ENCODE data around the gene LRP1-AS. TPM values are rescaled to one million over a fixed set of nuclear protein-coding genes. Genes with fewer than 3 reads are reported as not detected.

LRP1-AS gene
- total RNA-seq, 1 experiment from 2014 or later = not detected

- Histone ChIP-seq H3K9ac (ENCODE audit: low read length) (no peak overlapping the region; the same call in 1 of the 2 replicates), H3K36me3 (ENCODE audit: low read depth, low read length) (no peaks in the 10 kb centered on the region), H3K9me2 (replicated peaks; ENCODE audit: low read length) (no peaks in the 10 kb centered on the region), H3K27ac (ENCODE audit: low read length) (no peak overlapping the region), H3K4me3 (ENCODE audit: low read length) (peak overlapping the region; percentile 94), H3K4me1 (ENCODE audit: insufficient read depth, low read length) (peaks cover 18% of the 10 kb centered on the region; the same call in 1 of the 2 replicates), H3K4me2 (ENCODE audit: low read length) (peak overlapping the region; percentile 99), H3K9me3 (ENCODE audit: low read length) (no peaks in the 10 kb centered on the region), H4K20me1 (ENCODE audit: low read length) (no peaks in the 10 kb centered on the region), H2AFZ (ENCODE audit: low read length) (peak overlapping the region; percentile 61), H3F3A (ENCODE audit: low read length, unreplicated experiment) (no peaks in the 10 kb centered on the region), H3K79me2 (ENCODE audit: low read length) (peaks cover 4% of the 10 kb centered on the region; the same call in 1 of the 2 replicates), H3K27me3 (ENCODE audit: low read length) (no peaks in the 10 kb centered on the region)
- intact Hi-C loops (cut with micrococcal nuclease) = no loop called here
- TF ChIP-seq CTCF (conservative IDR thresholded peaks at IDR 0.05; ENCODE audit: low read depth, low read length) (no peak), EZH2 (IDR thresholded peaks at IDR 0.05; ENCODE audit: low read length, unreplicated experiment) (no peak), EZH2phosphoT487 (IDR thresholded peaks at IDR 0.05; ENCODE audit: borderline replicate concordance, low read length) (no peak)
- no TSS peak for BruUV-seq (replicated peaks)
- peak; percentile 7 for ATAC-seq
- CTCF ChIA-PET = interaction anchor here (0.6 to 2.1 kb wide), 4 partner anchors 47 to 333 kb away, joined by 3 to 17 read pairs (median 8); no protein-coding TSS in a partner anchor
- POLR2A ChIA-PET (ENCODE audit: unreplicated experiment) = interaction anchor here (0.7 to 1.0 kb wide), 3 partner anchors 24 to 316 kb away, joined by 3 to 7 read pairs (median 3); partner anchors contain the start of gene NEMP1
- DNase-seq = no peak
These were observed 18.7 kb downstream of the LRP1-AS start for GRCh38 chr12:57128519-57129247.

- H3K4me1 ChIP-seq (ENCODE audit: insufficient read depth, low read length) = peaks cover 18% of the 10 kb centered on the region; the same call in 1 of the 2 replicates
- CTCF ChIA-PET = interaction anchor here (0.5 to 2.1 kb wide), 13 partner anchors 20 to 860 kb away, joined by 3 to 17 read pairs (median 4); no protein-coding TSS in a partner anchor
- no peaks in the 10 kb centered on the region for H3K36me3 ChIP-seq (ENCODE audit: low read depth, low read length)
- TF ChIP-seq EZH2phosphoT487 (IDR thresholded peaks at IDR 0.05; ENCODE audit: borderline replicate concordance, low read length) = no peak
- TF ChIP-seq CTCF (conservative IDR thresholded peaks at IDR 0.05; ENCODE audit: low read depth, low read length) = no peak
- no peak for TF ChIP-seq EZH2 (IDR thresholded peaks at IDR 0.05; ENCODE audit: low read length, unreplicated experiment)
- H2AFZ ChIP-seq (ENCODE audit: low read length) = peak within 1 kb of the TSS; percentile 99
- H3K4me2 ChIP-seq (ENCODE audit: low read length) = peak within 1 kb of the TSS; percentile 99
- H3K9me2 ChIP-seq (replicated peaks; ENCODE audit: low read length) = no peaks in the 10 kb centered on the region
- no peaks in the 10 kb centered on the region for H3K9me3 ChIP-seq (ENCODE audit: low read length)
- peak within 1 kb of the TSS; percentile 49 for H3K27ac ChIP-seq (ENCODE audit: low read length)
- intact Hi-C loops (cut with micrococcal nuclease) = loop anchor here (2.0 kb wide), 1 partner anchor 25 kb away; no protein-coding TSS in a partner anchor
- H3K79me2 ChIP-seq (ENCODE audit: low read length) = peaks cover 4% of the 10 kb centered on the region; the same call in 1 of the 2 replicates
- no peaks in the 10 kb centered on the region for H4K20me1 ChIP-seq (ENCODE audit: low read length)
- ATAC-seq = peak; percentile 79
- no peaks in the 10 kb centered on the region for H3F3A ChIP-seq (ENCODE audit: low read length, unreplicated experiment)
- H3K4me3 ChIP-seq (ENCODE audit: low read length) = peak within 1 kb of the TSS; percentile 94
- peak; percentile 79 for DNase-seq
- H3K27me3 ChIP-seq (ENCODE audit: low read length) = no peaks in the 10 kb centered on the region
- POLR2A ChIA-PET (ENCODE audit: unreplicated experiment) = interaction anchor here (0.6 to 1.0 kb wide), 4 partner anchors 16 to 59 kb away, joined by 3 to 7 read pairs (median 4); partner anchors contain the start of gene NEMP1
- no TSS peak for BruUV-seq (replicated peaks)
- H3K9ac ChIP-seq (ENCODE audit: low read length) = peak within 1 kb of the TSS; percentile 79
These were observed 19.5 kb downstream of the LRP1-AS start, which contains the start of gene LRP1 for GRCh38 chr12:57127726-57128518. Gene LRP1 (plus strand): TSS chr12:57128483. CDS start chr12:57128965, 482 bp downstream.
